GOT3 (cell line): ENCODE data around the gene POLR3A.

ENCODE experiments used
- DNase-seq: peaks from one replicate; lab custom pipeline; 2025; ENCODE audit warnings: mixed read lengths; lab: John Stamatoyannopoulos, UW

Gene POLR3A

DNA sequence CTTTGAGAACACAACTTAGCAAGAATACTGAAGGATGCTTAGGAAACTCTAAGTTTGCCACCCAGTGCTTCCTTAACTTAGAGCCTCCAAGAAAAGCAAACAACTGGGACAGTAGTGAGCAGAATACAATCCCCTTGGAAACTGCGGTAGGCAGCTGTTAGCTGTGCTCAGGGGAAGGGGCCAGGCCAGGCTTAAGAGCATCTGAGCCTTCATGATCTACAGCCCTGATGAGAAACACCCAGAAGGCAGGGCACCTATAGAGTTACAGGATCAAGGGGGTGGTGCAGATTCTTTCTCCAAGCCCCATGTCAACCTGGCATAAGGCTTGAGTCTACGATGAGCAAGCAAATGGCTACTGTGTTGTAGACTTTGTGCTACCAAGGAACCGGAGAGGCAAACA, 51.4 kb downstream of the POLR3A start:
- DNase-seq = no peak

DNA sequence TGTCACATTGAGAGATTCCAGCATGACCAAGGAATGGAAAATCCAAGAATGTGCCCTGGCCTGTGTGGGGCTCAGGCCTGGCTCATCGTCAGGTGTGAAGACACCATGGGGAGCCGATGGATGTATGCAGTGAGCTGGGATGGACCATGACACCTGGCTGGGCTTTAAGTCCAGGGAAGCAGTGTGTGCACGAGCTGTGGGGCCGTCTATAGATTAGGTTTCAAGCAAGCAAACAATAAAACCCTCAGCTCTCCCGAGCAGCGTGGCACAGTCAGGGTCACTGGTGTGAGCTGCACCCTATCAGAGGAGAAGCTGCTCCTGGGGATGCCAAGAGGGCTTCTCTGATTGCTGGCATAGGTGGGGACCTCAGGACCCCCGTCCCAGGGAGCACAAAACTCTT, 52.3 kb downstream of the POLR3A start:
- DNase-seq = no peak

DNA sequence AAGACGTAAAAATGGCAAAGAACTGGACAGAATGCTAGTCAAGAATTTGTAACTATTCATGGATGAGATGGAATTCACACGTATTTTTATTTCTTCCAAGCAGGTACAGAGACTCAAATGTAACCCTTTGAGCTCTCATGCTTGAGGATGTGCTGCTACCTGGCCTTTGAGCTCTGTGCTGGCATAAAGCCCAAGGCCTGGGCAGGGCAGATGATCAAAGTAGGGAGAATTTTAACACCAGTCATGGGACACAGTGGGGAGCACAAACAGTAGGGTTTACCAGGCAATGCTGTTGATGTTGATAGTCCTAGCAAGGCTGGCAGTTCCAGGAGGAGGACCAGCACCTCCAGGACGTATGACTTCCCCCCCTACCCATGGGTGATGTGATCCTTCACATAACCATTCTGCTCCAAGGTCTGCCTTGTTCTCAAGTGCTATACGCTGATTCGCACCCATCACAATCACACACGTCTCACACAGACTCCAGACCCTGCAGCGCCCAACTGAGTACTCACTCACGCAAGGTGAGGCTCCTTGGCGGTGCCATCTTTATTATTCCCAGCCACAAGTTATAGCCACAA, 54.1 kb downstream of the POLR3A start:
- no peak for DNase-seq

DNA sequence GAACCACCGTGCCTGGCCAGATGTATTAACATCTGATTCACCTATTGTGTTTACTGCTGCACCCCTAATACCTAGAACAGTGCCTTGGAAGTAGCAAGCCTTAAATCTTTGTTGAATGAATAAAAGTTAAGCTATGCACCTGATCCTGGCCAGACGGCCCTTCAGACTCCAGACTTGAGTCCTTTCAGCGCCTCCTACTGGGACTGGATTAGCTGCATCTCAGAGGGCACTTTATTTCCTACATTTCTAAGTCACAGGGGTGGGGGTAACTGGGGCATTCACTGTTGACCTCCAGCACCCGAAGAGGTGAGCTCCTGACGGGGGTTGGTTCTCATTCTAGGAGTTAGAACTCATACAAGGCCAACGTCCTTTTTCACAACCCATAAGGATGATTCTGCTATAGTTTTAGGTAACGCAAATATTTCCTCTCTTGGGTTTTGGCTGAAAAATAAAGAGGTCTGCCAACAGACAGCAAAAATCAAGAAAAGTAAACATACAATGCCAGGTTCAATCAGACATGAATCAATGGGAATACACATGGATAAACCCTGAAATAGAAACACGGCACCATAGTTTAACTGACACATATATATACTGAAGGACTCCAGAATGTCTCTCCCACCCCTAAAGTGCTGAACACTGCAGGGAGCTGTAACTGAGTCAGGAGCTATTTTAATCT, 54.8 kb downstream of the POLR3A start:
- no peak for DNase-seq

GRCh38 chr10:77973276-77973675, 56.0 kb downstream of the POLR3A start:
- no peak for DNase-seq

DNA sequence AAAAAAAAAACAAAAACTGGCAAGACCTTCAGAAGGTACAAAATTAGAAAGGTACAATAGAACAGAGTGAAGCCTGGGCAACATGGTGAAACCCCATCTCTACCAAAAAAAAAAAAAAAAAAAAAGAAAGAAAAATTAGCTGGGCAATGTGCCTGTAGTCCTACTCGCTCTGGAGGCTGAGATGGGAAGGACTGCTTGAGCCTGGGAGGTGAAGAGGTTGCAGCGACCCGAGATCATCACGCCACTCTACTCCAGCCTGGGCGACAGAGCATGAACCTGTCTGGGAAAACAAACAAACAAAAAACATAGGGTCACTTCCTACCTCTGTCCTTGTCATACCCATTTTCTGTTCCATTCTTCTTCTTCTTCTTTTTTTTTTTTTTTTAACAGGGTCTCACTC, 57.2 kb downstream of the POLR3A start:
- DNase-seq = no peak

DNA sequence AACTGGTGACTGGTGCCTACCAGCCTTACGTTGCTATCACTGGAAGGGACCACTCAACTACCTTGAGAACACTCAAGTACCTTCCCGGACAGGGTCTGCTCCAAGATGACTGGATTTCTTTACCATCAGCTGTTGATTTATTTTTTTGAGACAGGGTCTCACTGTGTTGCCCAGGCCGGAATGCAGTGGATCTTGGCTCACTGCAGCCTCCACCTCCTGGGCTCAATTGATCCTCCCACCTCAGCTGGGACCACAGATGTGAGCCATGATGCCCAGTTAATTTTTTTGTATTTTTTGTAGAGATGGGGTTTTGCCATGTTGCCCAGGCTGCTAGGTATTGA, 57.5 kb downstream of the POLR3A start:
- no peak for DNase-seq

GRCh38 chr10:77970869-77971803, 58.2 kb downstream of the POLR3A start:
- DNase-seq = no peak

GRCh38 chr10:77969114-77969513, 60.2 kb downstream of the POLR3A start:
- DNase-seq = no peak

DNA sequence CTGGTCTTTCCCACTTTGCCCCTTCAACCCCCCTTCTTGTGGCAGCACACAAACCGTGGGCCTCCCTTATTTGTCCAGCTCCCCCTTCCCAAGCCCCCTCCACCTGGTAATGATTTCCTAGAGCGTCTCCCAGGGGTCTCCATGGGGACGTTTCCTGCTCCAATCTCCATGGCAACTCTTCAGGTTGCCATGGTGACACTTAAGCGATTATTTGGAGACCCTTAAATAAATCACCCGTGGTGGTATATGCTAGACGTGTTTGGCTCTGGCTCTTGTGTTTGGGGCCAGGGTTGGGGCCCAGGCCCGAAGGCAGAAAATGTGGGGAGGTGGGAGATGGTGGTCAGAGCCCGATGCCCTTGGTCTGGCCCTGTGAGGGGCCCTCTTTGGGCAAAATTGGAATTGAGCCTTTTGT, 61.7 kb downstream of the POLR3A start:
- DNase-seq = no peak

DNA sequence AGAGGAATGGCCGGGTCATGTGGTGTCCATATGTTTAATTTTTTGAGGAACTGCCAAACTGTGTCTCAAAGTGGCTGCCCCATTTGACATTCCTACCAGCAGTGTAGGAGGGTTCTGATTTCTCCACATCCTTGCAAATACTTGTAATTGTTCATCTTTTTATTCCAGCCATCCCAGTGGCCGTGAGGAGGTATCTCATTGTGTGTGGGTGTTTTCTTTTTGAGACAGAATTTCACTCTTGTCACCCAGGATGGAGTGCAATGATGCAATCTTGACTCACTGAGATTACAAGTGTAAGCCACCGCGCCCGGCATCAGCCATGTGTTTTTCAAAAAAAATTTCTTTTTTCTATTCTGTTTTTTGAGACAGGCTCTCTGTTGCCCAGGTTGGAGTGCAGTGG, 64.0 kb downstream of the POLR3A start:
- no peak for DNase-seq

DNA sequence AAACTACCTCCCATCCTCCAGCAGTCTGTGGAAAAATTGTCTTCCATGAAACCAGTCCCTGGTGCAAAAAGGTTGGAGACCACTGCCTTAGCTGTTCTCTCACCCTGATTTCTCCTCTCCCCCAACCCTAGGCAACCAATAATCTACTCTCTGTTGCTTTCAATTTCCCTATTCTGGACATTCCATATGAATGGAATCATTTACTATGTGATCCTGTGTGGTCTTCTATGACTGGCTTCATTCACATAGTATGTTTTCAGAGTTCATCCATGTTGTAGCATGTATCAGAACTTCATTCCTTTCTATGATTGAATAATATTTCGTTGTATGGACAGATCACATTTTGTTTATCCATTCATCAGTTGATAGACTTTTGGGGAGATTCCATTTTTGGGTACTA, 64.5 kb downstream of the POLR3A start:
- no peak for DNase-seq

GRCh38 chr10:77963901-77964300, 65.4 kb downstream of the POLR3A start:
- no peak for DNase-seq

DNA sequence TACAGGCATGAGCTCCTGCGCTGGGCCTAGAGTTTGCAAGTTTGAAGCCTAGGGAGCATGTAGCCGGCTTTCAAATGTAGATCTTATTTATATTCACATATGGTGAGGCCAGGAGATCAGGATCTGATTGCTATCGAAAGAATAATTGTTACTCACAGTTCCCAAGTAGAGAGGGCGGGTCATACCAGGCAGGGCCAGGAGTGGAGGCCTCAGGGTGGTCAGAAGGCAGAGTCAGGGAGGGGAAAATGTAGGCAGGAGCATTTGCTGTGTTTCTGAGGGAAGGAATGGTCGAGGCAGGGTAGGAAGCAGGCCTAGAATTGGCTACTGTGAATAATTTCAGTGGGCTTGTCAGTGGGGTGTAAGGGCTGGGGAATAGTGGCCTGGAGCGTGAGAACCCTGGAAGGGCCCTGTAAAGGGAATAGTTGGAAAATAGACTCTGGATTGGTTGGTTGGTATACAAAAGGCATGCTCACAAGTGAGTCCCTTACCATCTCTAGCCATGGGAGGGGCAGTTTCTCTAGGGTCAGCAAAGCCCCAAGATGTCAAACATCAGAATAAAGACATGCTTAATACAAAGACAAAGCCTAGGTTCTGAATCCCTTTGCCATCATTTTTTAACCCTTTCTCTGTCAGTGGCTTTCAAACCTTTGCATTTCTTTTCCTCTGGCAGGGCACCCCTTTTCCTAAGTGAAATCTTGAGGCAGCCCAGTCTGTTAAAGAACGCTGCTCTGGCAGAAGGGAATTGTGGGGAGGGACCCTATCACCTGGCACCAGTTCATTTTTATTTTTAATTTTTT, 66.8 kb downstream of the POLR3A start:
- DNase-seq = no peak

DNA sequence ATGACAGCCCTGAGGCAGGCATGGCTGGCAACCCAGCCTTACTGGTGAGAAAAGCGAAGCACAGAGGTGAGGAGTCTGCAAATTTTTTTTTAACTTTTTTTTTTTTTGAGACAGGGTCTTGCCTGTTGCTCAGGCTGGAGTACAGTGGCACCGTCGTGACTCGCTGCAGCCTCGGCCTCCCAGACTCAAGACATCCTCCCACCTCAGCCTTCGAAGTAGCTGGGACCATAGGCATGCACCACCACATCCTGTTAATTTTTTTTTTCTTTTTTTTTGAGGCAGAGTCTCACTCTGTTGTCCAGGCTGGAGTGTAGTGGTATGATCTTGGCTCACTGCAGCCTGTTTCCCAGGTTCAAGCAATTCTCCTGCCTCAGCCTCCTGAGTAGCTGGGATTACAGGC, 67.6 kb downstream of the POLR3A start:
- no peak for DNase-seq

GRCh38 chr10:77960829-77961329, 68.4 kb downstream of the POLR3A start:
- no peak for DNase-seq

DNA sequence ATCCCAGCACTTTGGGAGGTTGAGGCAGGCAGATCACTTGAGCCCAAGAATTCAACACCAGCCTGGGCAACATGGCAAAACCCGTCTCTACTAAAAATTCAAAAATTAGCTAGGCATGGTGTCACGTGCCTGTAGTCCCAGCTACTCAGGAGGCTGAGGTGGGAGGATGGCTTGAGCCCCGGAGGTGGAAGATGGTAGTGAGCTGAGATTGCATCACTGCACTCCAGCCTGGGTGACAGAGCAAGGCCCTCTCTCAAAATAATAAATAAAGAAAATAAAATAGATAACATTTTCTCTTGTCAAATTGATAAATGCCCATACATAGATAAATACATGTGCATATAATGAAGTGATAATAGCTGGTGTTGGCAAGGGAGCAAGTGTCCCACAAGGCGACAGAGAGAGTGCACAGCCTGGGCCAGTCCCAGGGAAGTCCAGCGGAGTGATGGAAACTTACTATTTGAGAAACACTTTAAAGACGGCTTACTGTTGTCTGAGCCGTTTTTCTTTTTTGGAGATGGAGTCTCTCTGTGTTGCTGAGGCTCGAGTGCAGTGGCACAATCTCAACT, 69.3 kb downstream of the POLR3A start:
- no peak for DNase-seq

GRCh38 chr10:77959384-77959783, 69.9 kb downstream of the POLR3A start:
- DNase-seq = no peak

- DNase-seq = no peak
These were observed 74.2 kb downstream of the POLR3A start for GRCh38 chr10:77955136-77955535.

DNA sequence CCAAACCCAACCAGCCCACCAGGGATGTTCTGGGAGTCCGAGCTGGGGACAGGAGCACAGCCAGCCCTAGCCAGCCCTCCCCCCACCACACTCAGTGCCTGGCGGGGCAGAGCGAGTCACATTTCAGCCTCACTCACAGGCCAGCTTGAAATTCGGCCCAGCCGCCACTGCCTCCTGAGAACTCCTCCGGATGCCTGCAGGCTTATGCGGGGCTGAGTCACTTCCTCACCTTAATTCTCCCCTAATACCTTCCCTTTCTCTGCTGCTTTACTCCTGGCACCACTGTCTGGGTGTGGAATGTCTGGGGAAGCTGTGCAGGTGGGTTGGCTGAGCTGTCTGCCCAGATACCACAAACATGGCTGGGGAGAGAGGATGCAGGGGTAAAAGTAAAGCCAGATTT, 80.1 kb downstream of the POLR3A start:
- no peak for DNase-seq

DNA sequence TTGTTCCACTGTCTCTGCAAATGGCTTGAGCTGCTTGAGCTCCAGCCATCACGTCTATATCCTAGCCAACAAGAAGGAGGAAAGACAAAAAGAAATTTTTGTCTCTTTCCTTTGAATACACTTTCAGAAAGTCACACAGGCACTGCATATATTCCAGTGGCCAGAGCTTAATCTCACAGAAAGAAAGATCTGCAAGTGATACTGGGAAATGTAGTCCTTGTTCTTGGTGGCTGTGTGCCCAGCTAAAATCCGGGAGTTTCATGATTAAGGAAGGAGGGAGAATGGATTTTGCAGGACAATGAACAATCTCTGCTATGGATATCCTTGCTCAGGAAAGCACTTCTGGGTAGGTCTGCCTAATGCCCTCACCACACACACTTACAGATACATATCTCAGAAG, 83.2 kb downstream of the POLR3A start:
- DNase-seq = no peak

DNA sequence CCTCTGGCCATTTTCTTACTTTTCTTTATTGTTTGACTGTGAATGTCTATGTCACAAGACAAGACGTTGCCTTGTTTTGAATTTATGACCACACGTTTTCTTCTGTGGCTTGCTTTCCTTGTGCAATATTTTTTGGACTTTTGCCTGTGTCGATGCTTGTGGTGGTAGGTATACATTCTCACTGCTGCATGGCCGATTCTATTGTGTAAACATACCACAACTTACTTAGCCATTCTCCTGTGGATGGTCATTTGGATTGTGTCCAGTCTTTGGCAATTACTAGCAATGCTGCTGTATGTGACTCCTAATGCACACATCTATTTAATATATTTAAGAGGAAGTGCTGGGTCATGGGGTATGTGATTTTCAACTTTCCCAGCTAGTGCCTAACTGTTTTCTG, 84.8 kb downstream of the POLR3A start:
- no peak for DNase-seq
